Measurements from ENCODE around the gene RSRP1. TPM values are rescaled to one million over a fixed set of nuclear protein-coding genes. Genes with fewer than 3 reads are reported as not detected.

RSRP1 gene
- total and polyA plus RNA-seq, 12 donors = 22.8 to 663 (median 107) TPM

- 96 to 97% (median 96%) methylated on average over 9 of the region's 9 CpGs for WGBS, 4 donors
- Histone ChIP-seq H3K36me3 (replicated peaks in 1 of 2) (peaks cover 0 to 51% of the 10 kb centered on the region in 2 donors), H3K4me3 (no peak overlapping the region), H3K4me1 (replicated peaks in 1 of 2) (no peaks in the 10 kb centered on the region), H3K27me3 (no peaks in the 10 kb centered on the region), H3K27ac (no peak overlapping the region), H3K9me3 (replicated peaks in 1 of 3) (no peaks in the 10 kb centered on the region)
- TF ChIP-seq, protein P1, sequence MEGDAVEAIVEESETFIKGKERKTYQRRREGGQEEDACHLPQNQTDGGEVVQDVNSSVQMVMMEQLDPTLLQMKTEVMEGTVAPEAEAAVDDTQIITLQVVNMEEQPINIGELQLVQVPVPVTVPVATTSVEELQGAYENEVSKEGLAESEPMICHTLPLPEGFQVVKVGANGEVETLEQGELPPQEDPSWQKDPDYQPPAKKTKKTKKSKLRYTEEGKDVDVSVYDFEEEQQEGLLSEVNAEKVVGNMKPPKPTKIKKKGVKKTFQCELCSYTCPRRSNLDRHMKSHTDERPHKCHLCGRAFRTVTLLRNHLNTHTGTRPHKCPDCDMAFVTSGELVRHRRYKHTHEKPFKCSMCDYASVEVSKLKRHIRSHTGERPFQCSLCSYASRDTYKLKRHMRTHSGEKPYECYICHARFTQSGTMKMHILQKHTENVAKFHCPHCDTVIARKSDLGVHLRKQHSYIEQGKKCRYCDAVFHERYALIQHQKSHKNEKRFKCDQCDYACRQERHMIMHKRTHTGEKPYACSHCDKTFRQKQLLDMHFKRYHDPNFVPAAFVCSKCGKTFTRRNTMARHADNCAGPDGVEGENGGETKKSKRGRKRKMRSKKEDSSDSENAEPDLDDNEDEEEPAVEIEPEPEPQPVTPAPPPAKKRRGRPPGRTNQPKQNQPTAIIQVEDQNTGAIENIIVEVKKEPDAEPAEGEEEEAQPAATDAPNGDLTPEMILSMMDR (IDR thresholded peaks at IDR 0.05) = no peak
- no peak for TF ChIP-seq POLR2A (IDR thresholded peaks at IDR 0.05)
- intact Hi-C loops (cut with DNase I) = loop anchor here in 1 of 2 donors (10.0 kb wide), 1 partner anchor 565 kb away; no protein-coding TSS in a partner anchor
- DNase-seq = no peak
Observed at GRCh38 chr1:25219661-25220251, 27.5 kb downstream of the RSRP1 start.

- H3K4me3 ChIP-seq = no peak overlapping the region
- no peaks in the 10 kb centered on the region for H3K27me3 ChIP-seq
- H3K9me3 ChIP-seq (replicated peaks in 1 of 3) = no peaks in the 10 kb centered on the region
- no peak for TF ChIP-seq POLR2A (IDR thresholded peaks at IDR 0.05)
- TF ChIP-seq, protein P1 (IDR thresholded peaks at IDR 0.05) = no peak
- peaks cover 0 to 31% of the 10 kb centered on the region in 2 donors for H3K36me3 ChIP-seq (replicated peaks in 1 of 2)
- 85 to 88% (median 86%) methylated on average over 8 of the region's 8 CpGs for WGBS, 4 donors
- DNase-seq = no peak
- intact Hi-C loops (cut with DNase I) = no loop called here
- H3K27ac ChIP-seq = no peak overlapping the region
- H3K4me1 ChIP-seq (replicated peaks in 1 of 2) = no peaks in the 10 kb centered on the region
Observed at GRCh38 chr1:25217598-25218232, 29.5 kb downstream of the RSRP1 start.

GRCh38 chr1:25217015-25217414, 30.2 kb downstream of the RSRP1 start:
- 75 to 92% (median 85%) methylated on average over 3 of the region's 3 CpGs for WGBS, 4 donors
- DNase-seq = no peak
- Histone ChIP-seq H3K9me3 (replicated peaks in 1 of 3) (no peaks in the 10 kb centered on the region), H3K36me3 (replicated peaks in 1 of 2) (peaks cover 0 to 24% of the 10 kb centered on the region in 2 donors), H3K27ac (no peak overlapping the region), H3K27me3 (no peaks in the 10 kb centered on the region), H3K4me3 (no peak overlapping the region), H3K4me1 (replicated peaks in 1 of 2) (no peaks in the 10 kb centered on the region)
- TF ChIP-seq, protein P1 (IDR thresholded peaks at IDR 0.05) = no peak
- no peak for TF ChIP-seq POLR2A (IDR thresholded peaks at IDR 0.05)
- intact Hi-C loops (cut with DNase I) = no loop called here

DNA sequence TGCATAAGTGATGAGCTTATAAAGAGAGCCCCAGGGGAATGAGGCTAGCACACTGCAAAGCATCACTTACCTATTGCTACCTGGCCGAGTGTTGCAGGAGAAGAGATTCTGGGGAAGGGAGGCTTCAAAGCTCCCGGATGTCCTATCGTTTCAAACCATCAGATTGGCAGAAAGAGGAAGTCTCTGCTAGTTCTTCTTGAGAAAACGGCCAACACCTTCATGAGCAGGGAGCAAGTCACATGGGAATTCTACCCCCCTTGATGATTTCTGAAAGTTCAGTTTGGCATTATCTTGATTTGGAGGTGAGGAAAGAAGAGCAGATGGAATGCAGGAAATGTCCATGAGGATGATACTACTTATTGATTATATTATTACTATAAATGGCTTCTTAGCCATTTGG, 31.1 kb downstream of the RSRP1 start:
- no peak for DNase-seq
- H3K4me1 ChIP-seq (replicated peaks in 1 of 2) = no peaks in the 10 kb centered on the region
- TF ChIP-seq, protein P1 (IDR thresholded peaks at IDR 0.05) = no peak
- no peak for TF ChIP-seq POLR2A (IDR thresholded peaks at IDR 0.05)
- WGBS, 4 donors = 68 to 76% (median 73%) methylated on average over 4 of the region's 4 CpGs
- no peak overlapping the region for H3K4me3 ChIP-seq
- no peak overlapping the region for H3K27ac ChIP-seq
- peaks cover 0 to 15% of the 10 kb centered on the region in 2 donors for H3K36me3 ChIP-seq (replicated peaks in 1 of 2)
- intact Hi-C loops (cut with DNase I) = no loop called here
- no peaks in the 10 kb centered on the region for H3K9me3 ChIP-seq (replicated peaks in 1 of 3)
- no peaks in the 10 kb centered on the region for H3K27me3 ChIP-seq

Data from adrenal gland (tissue), 12 donors.